Stimulated activated CD8-positive, alpha-beta memory T cell treated with anti-CD3 and anti-CD28 coated beads, Interleukin-7, amount 100 ng/mL, for 1 hour (primary cell): ENCODE measurements around the gene NRGN.

Source experiments
- DNase-seq, 2 donors: peaks; one replicate each; pipeline ENCODE4 v3.0.0-alpha.2; 2020; ENCODE audit warnings: low read depth in 2 of 2

Gene NRGN

GRCh38 chr11:124739479-124740276 lies at the start of gene NRGN:
TSS of gene NRGN (plus strand) at chr11:124739942. CDS start at chr11:124740085, 143 bp downstream.
- DNase-seq: peak; percentile 62 to 67

DNA sequence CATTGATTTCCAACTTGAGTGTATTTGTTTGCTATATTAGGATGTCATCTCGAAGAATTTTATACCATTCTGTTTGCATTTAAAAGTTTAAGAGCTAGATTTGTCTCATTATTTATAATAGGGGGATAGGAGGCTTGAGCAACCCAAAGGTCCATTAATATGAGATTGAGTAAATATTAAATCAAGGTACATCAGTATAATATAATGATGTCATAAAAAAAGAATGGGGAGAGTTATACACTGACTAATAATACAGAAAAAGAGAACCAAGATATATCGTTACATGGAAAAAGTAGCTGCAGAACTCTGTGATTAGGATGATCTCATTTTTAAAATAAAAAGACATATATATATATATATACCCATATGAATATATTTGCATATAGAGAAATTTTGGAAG lies 46.6 kb upstream of the NRGN start:
- no peak for DNase-seq

- no peak for DNase-seq
These were observed 40.2 kb upstream of the NRGN start for GRCh38 chr11:124699547-124699946.

DNA sequence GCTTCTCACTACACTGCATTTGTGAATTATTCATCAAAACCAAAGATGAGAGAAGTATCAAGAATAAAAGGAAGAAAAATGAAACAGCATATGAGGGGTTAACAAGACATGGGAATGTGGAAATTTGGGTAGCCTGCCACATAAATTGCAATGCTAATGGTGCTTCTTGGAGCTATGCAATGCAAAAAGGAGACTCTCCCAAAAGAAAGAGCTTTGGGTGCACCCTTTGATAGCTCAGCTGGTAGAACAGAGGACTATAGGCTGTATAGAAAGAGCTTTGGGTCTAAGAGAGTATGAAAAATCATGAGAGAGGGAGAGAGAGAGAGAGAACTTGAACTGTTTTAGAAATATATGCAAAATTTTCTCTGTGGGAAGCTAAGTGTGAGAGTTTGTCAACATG lies 39.7 kb upstream of the NRGN start:
- no peak for DNase-seq

DNA sequence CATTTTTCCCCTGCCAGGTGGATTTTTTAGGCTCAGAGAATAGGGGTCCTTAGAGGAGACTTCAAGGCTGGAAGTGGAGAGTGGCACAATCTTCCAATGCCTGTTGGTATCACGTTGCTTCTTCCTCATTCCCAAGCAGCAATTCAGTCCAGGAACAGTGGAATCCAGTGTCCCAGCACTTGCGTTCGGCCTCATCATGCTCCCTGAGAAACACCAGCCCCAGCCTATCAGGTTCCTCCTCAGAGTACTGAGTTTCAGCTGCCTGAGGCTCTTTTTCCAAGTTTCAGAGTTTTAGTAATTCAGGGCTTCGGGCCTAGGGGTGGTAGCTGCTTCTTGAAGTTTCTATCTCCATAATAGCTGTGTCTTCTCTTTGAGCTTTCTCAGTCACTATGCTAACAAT lies 31.9 kb upstream of the NRGN start:
- DNase-seq: no peak

- no peak for DNase-seq
These were observed 27.4 kb upstream of the NRGN start for GRCh38 chr11:124712392-124712791.

- DNase-seq: no peak
These were observed 23.2 kb upstream of the NRGN start for GRCh38 chr11:124716591-124716990.

- no peak for DNase-seq
These were observed 22.3 kb upstream of the NRGN start for GRCh38 chr11:124717421-124717785.

DNA sequence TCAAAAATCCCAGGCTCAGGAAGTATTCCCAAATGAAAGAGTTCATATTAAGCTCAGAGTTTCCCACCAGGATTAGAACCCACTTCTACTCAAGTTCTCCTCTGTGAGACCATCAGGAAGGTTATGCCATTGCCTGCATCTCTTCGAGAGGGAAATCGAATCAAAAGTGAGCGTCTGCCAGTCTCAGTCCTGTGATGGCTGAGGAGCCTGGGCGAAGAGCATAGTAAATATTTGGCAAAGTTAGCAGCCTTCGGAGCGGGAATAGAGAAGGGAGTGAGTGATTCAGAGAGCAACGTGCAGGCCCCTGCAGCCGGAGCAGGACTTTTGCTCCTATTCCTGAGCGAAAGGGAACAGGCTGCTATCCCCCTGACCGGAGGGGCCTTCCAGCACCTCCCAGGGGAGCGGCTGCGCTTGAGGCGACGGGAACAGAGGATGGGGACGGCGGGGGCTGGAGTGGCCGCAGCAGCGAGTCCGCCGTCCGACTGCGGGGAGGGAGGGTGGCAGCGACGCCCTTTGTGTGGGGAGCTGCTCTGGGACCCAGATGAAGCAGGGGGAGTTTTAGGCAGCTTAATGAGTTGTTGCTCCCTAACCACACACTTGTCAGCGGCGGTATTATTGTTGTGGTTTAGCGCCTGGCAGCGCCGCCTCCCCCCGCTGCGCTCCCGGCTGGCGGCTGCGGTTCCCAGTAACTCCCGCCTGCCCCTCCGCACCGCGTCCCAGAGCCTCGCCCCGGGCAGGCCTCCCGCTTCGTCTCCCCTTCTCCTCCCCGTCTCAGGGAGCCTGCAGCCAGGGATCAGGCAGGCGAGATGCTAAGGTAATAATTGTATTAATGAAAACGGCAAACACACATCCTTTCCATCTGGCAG lies 21.7 kb upstream of the NRGN start:
- no peak for DNase-seq

DNA sequence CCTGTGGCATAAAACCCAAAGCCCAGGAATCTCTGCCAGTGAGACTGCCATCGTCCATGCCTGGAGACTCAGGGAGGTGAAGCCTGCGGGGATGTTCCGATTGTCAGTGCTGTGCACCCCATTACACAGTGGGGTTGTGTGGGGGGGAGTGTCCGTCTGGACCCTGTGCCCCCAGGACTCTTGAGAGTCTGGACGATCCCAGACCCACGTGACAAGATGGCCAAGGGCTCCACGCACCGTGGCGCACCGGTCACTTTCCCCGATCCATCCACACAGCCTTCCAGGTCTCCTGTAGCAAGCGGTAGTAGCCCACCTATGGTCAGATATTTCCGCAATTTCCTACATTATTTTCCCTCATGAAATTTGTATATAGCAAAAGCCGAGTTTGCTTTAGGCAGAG lies 20.9 kb upstream of the NRGN start:
- no peak for DNase-seq

DNA sequence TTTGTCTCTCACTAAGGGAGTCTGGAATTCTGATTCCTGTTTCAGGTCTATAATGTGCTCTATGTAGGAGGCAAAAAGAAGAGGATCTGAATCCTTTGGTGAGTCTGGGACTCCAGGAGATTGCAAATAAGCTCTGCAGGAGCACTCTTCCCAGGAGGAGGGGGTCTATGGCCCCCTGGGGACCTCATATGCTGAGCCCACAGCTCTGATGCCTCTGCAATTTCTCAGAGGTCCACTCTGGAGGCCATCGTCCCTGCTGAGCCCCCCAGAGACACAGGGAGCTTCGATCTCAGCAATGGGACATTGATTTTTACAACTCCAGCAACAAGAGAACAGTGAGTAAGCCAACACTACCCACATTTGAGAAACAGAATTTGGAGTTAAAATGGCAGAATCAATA lies 20.2 kb upstream of the NRGN start:
- DNase-seq: no peak

DNA sequence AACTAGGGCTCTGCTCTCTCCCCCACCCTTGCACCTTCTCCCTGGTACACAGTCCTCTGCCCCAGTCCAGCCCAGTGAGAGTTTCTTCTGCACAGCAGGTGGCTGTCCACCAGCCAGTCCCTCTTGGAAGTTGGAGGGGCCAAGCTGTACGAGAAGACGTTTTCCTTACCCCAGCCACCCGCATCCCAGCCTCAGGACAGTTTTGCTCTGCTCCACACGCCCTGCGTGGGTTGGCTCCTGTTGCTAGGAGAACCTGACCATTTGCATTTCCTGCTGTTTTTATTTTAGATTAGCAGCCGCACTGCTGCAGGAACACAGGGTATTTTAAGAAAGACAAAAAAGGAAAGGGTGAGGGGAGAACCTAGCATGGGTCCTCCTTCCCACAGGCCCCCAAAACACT lies 17.6 kb upstream of the NRGN start:
- no peak for DNase-seq

- no peak for DNase-seq
These were observed 14.6 kb upstream of the NRGN start for GRCh38 chr11:124724979-124725718.

GRCh38 chr11:124725719-124726105 lies 14.0 kb upstream of the NRGN start:
- no peak for DNase-seq

DNA sequence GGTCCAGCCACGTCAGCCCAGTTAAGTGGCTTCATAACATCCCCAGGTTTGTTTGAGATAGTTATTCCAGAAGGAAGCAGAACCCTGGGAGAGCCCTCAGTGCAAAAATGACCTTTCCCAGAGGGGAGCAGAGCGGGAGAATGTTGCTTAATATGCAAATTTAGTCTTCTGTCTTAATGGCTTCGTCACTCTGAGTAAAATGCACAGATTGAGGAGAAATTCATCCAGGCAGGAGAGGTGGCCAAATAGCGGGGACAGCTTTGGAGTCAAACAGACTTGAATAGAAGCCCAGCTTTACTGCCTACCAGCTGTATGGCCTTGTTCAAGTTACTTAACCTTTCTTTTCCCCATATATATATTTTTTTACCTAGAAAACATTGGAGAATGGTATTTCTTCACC lies 12.3 kb upstream of the NRGN start:
- DNase-seq: no peak

- DNase-seq: no peak
These were observed 11.6 kb upstream of the NRGN start for GRCh38 chr11:124728134-124728533.

GRCh38 chr11:124729571-124729970 lies 10.2 kb upstream of the NRGN start:
- DNase-seq: no peak

GRCh38 chr11:124732230-124732629 lies 7.5 kb upstream of the NRGN start:
- DNase-seq: no peak

DNA sequence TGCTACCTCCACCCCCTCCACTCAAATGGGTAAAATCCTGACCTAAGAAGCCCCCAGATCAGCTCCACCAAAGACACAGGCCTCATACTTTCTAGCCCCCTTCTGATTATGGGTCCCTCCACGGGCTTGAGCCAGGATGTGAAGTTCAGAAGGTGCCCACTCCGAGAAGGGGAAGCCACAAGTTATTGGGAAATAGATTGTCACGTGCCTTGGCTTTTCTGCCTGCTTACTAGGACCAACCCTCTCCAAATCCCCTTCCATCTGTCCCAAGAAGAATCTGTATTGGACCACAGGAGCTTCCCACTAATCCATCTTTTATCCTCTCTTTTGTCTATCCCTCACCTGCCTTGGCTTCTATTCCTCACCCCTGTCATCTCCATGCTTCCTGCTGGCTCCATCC lies 3.0 kb upstream of the NRGN start:
- DNase-seq: no peak

DNA sequence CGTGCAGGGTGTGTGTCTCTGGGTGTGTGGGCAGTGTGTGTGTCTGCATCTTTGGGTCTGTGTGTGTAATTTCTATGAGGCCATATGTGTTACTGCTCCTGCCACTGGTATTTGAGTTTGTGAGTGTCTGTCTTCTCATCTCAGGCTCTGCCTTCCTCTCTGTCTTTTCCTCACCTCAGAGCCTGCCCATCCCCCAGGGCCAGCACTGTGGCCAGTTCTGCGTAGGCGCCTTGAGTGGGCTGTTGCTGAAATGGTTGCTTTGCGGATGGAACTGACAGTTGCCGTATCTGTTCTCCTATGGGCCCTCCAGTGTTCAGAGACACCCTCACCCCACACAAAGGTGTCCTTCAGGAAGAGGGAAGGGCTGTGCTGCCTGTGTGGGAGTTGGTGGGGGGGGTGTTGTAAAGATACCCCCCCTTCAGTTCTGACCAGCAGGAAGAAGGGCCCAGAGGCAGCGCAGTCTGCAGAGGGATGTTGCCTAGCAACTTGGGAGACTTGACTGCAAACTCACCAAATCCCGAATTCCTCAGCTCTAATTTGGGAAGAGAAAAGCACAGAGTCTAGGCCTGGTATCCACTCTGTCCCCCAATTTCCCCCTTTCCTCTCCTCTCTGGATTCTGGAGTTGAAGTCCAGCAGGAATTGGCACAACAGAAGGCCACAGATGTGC lies 2.0 kb upstream of the NRGN start:
- no peak for DNase-seq

DNA sequence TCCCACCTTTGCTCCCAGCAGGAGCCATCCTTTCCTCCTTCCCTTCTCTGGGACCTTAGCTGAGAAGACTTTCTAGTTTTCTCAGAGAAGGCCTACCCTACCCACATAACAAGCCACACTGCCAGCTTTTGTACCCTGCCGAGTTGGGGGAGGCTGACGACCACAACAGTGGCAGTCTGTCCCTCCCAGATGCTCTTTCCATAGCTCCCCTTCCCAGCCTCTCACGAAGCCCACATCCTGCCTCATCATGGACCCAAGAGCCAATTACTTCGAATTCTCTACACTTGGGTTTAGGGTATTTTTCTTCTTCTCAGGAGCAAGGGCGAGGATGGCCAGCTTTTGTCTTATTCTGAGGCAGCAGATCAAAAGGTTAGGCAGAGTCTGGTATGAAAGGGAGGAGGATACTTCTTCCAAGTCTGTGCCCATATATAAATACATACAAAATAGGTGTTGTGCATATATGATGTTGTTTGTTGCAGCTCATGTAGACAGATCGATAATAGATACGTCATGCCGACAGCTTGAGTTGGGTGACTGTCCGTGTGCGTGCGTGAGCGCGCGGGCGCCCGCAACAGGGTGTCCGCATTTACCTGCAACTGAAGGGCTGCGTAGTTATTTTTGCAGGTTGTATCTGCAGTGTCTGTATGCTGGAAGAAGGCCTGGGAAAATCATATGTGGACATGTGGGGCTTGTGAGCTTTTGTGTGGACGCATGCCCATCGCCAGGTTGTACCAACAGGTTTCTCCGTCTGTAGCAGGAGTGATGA lies 846 bp upstream of the NRGN start:
- DNase-seq: no peak
